ENCODE data around the gene ZNF580. TPM values are rescaled to one million over a fixed set of nuclear protein-coding genes. Genes with fewer than 3 reads are reported as not detected.

Gene ZNF580
- total and polyA plus RNA-seq, 2 of the 13 experiments (the other 11 are each of a cell fraction or from before 2014, with no cell fraction given), result 4.4 to 6.0 TPM

GRCh38 chr19:55653651-55654322 lies 13.0 kb downstream of the ZNF580 start (continued):
- TF ChIP-seq ZBTB43 (CRISPR knock-in tag; conservative IDR thresholded peaks at IDR 0.05), result no peak
- peak; percentile 81 for TF ChIP-seq TBX2 (CRISPR knock-in tag; IDR thresholded peaks at IDR 0.05; ENCODE audit: borderline replicate concordance)
- no peak; the same call in 1 of the 2 replicates for TF ChIP-seq TGIF2 (CRISPR knock-in tag; IDR thresholded peaks at IDR 0.05)
- no peak for TF ChIP-seq JUND (CRISPR knock-in tag; IDR thresholded peaks at IDR 0.05)
- TF ChIP-seq ZNF597 (CRISPR knock-in tag; IDR thresholded peaks at IDR 0.05), result no peak
- TF ChIP-seq ASH2L (IDR thresholded peaks at IDR 0.05; ENCODE audit: insufficient read length, low read depth, low read length), result no peak
- no peak for TF ChIP-seq SMYD3 (CRISPR knock-in tag; IDR thresholded peaks at IDR 0.05)
- no peak for TF ChIP-seq SMARCE1 (IDR thresholded peaks at IDR 0.05; ENCODE audit: borderline replicate concordance)
- peak; percentile 99 for TF ChIP-seq RFX1 (IDR thresholded peaks at IDR 0.05)
- no peak for TF ChIP-seq ZNF205 (CRISPR knock-in tag; IDR thresholded peaks at IDR 0.05)
- no peak; the same call in 1 of the 2 replicates for TF ChIP-seq DR1 (CRISPR knock-in tag; IDR thresholded peaks at IDR 0.05)
- peak; percentile 79 for TF ChIP-seq RAD21 (CRISPR knock-in tag; IDR thresholded peaks at IDR 0.05)
- no peak for TF ChIP-seq STAT6 (CRISPR knock-in tag; IDR thresholded peaks at IDR 0.05; ENCODE audit: borderline replicate concordance)
- no peak for TF ChIP-seq ZNF343 (CRISPR knock-in tag; IDR thresholded peaks at IDR 0.05)
- TF ChIP-seq AFF4 (CRISPR knock-in tag; IDR thresholded peaks at IDR 0.05), result no peak
